ENCODE results near the gene SLC9C1.
"Not testable (repeated sequence)": the region's sequence is repeated elsewhere in the genome, so short reads cannot be mapped to it uniquely, and the experiment has no call there.

SLC9C1 gene

GRCh38 chr3:112200317-112200666 lies 93.7 kb downstream of the SLC9C1 start:
- intact Hi-C loops (cut with DNase I), result no loop called here
- no peak for DNase-seq

GRCh38 chr3:112199622-112200316 lies 94.2 kb downstream of the SLC9C1 start:
- intact Hi-C loops (cut with DNase I), result no loop called here
- no peak for DNase-seq

- no peak for DNase-seq
- intact Hi-C loops (cut with DNase I), result no loop called here
These were observed 96.9 kb downstream of the SLC9C1 start for GRCh38 chr3:112197131-112197530.

- intact Hi-C loops (cut with DNase I), result no loop called here
- DNase-seq, result no peak
These were observed 106.7 kb downstream of the SLC9C1 start for GRCh38 chr3:112187300-112187699.

GRCh38 chr3:112185423-112186035 lies 108.5 kb downstream of the SLC9C1 start:
- intact Hi-C loops (cut with DNase I), result not testable (repeated sequence)
- DNase-seq, result peak in 1 of 10 donors; percentile 72

GRCh38 chr3:112175646-112176045 lies 118.4 kb downstream of the SLC9C1 start:
- no peak for DNase-seq
- intact Hi-C loops (cut with DNase I), result no loop called here

GRCh38 chr3:112175037-112175436 lies 119.0 kb downstream of the SLC9C1 start:
- no peak for DNase-seq
- intact Hi-C loops (cut with DNase I), result no loop called here

- intact Hi-C loops (cut with DNase I), result no loop called here
- DNase-seq, result no peak
These were observed 122.9 kb downstream of the SLC9C1 start for GRCh38 chr3:112171144-112171543.

GRCh38 chr3:112170046-112170445 lies 124.0 kb downstream of the SLC9C1 start:
- DNase-seq, result no peak
- intact Hi-C loops (cut with DNase I), result no loop called here

- no peak for DNase-seq
These were observed 126.3 kb downstream of the SLC9C1 start for GRCh38 chr3:112167758-112168157.

GRCh38 chr3:112149136-112149535 lies 144.9 kb downstream of the SLC9C1 start:
- no peak for DNase-seq
- intact Hi-C loops (cut with DNase I), result no loop called here

More at GRCh38 chr3:112167758-112168157, 126.3 kb downstream of the SLC9C1 start:
- intact Hi-C loops (cut with DNase I), result no loop called here

- no peak for DNase-seq
- intact Hi-C loops (cut with DNase I), result no loop called here
These were observed 150.3 kb downstream of the SLC9C1 start for GRCh38 chr3:112143689-112144088.

GRCh38 chr3:112143251-112143650 lies 150.8 kb downstream of the SLC9C1 start:
- intact Hi-C loops (cut with DNase I), result no loop called here
- no peak for DNase-seq

GRCh38 chr3:112141293-112141692 lies 152.7 kb downstream of the SLC9C1 start:
- DNase-seq, result no peak
- intact Hi-C loops (cut with DNase I), result no loop called here

- DNase-seq, result no peak
- intact Hi-C loops (cut with DNase I), result no loop called here
These were observed 153.4 kb downstream of the SLC9C1 start for GRCh38 chr3:112140584-112140983.

GRCh38 chr3:112138219-112138969 lies 155.6 kb downstream of the SLC9C1 start:
- no peak for DNase-seq
- intact Hi-C loops (cut with DNase I), result loop anchor here (5.0 kb wide), 2 partner anchors 379 to 394 kb away; no protein-coding TSS in a partner anchor

GRCh38 chr3:112137781-112138180 lies 156.2 kb downstream of the SLC9C1 start:
- intact Hi-C loops (cut with DNase I), result loop anchor here (5.0 kb wide), 2 partner anchors 380 to 395 kb away; no protein-coding TSS in a partner anchor
- DNase-seq, result no peak

GRCh38 chr3:112136959-112137693 lies 156.9 kb downstream of the SLC9C1 start:
- peak in 5 of 10 donors; percentile 8 to 51 (median 34) for DNase-seq
- intact Hi-C loops (cut with DNase I), result loop anchor here (5.0 kb wide), 2 partner anchors 380 to 395 kb away; no protein-coding TSS in a partner anchor

GRCh38 chr3:112136046-112136445 lies 158.0 kb downstream of the SLC9C1 start:
- intact Hi-C loops (cut with DNase I), result loop anchor here (5.0 kb wide), 2 partner anchors 381 to 396 kb away; no protein-coding TSS in a partner anchor
- no peak for DNase-seq

GRCh38 chr3:112134335-112135124 lies 159.5 kb downstream of the SLC9C1 start:
- intact Hi-C loops (cut with DNase I), result loop anchor here (5.0 kb wide), 2 partner anchors 383 to 398 kb away; no protein-coding TSS in a partner anchor
- no peak for DNase-seq
